NCI-H82 treated with DMSO at 0.1 percent for 48 hours (cell line): ENCODE results near the gene IL17B.
A peak's percentile ranks its signal among the peaks of the same experiment; 100 is the strongest.

Source experiments
- DNase-seq: peaks from one replicate; lab custom pipeline; 2025; ENCODE audit not compliant: unreplicated experiment; lab: John Stamatoyannopoulos, UW

Gene IL17B, protein sequence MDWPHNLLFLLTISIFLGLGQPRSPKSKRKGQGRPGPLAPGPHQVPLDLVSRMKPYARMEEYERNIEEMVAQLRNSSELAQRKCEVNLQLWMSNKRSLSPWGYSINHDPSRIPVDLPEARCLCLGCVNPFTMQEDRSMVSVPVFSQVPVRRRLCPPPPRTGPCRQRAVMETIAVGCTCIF

DNA sequence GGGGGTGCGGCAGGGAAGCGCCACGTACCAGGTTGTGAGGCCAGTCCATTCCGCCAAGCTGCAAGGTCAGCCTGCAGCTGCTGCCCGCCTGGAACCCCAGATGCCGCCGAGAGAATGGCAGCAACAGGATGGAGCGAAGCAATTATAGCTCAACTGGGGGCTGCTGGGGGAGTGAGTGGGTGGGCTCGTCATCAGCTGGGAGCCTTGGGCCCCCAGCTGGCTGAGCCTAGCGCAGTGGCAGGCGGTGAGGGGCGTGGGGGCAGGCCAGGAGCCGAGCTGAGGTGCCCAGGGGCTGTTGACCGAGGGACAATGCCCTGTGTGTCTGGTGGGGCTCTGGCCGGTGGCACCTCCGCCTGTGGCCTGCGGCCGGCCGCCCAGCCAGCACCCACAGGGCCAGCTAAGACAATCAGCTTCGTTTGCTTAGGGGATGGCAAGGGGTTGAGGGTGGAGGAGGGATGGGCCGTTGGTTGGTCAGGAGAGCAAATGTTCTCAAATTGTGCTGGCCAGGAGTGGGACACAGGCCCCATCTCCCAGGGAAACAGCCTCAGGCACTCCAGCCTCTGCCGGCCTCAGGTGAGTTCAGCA is at the start of gene IL17B:
IL17B (minus strand) TSS at position 116 of the 585 bp plus-strand sequence; CDS start at position 49, 67 bp downstream.
- DNase-seq = no peak

DNA sequence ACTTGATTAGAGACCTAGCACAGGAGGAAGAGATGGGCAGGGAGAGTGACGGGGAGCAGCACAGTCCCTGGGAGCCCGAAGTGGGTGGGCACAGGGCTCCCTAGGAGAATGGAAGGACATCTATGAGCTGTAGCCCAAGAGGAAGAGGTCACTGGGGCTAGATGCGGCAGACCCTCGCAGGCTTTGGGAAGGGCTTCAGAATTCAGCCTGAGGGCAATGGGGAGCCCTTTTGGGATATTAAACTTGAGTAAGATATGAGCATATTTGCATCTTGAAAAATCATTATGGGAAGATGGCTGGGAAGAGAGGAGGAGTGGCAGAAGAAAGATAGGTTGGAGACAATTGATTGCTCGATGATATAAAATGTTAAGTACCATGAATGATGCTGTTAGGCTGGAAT is 48.9 kb upstream of the IL17B start:
- DNase-seq = no peak

DNA sequence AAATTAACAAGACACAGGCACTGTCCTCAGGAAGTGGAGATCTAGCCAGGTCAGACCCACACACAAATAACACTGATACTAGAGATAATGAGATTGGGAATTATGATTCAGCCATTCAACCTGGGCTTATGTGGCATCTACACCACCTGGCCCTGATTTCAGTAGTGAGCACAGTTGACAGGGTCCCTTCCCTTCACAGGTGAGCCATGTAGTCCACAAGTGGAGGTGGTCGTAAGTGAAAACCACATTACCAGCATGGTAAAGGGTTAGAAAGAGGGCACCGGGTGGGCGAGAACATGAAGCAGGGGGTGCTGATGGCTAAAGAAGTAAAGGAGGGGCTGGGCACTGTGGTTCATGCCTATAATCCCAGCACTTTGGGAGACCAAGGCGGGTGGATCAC is 48.3 kb upstream of the IL17B start:
- peak; percentile 13 for DNase-seq

DNA sequence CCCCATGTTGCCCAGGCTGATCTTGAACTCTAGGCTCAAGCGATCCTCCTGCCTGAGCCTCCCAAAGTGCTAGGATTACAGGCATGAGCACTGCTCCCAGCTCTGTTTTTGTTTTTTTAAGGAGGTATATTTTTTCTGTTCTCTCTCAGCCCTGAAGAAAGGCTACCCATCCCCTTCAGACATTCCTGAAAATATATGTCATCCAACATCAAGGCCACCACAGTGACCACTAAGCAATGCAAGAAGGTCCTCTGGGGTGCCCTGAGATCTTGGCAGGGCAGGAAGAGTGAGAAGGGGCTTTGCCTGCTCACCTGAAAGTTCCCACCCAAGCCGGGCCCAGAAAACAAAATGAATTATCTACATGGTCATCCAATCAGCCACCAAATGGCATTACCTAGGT is 47.8 kb upstream of the IL17B start:
- DNase-seq = no peak

DNA sequence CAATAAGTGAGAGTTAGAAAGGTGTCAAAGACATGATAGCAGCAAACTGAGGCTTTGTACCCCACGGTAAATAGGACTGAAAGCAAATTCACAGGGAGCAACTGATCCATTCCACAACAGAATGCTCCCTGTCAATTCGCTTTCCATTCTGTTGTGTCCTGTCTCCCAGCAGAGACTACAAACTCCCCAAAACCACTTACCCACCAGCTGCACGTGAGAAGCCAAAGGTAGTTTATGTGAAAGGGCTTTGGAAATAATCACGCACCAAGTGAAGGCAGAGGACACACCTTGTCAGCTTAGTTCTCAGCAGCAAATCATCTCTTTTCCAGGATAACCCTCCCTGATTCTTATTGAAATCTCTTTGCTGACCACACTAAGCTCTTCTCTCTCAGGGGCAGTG is 46.6 kb upstream of the IL17B start:
- peak; percentile 28 for DNase-seq

DNA sequence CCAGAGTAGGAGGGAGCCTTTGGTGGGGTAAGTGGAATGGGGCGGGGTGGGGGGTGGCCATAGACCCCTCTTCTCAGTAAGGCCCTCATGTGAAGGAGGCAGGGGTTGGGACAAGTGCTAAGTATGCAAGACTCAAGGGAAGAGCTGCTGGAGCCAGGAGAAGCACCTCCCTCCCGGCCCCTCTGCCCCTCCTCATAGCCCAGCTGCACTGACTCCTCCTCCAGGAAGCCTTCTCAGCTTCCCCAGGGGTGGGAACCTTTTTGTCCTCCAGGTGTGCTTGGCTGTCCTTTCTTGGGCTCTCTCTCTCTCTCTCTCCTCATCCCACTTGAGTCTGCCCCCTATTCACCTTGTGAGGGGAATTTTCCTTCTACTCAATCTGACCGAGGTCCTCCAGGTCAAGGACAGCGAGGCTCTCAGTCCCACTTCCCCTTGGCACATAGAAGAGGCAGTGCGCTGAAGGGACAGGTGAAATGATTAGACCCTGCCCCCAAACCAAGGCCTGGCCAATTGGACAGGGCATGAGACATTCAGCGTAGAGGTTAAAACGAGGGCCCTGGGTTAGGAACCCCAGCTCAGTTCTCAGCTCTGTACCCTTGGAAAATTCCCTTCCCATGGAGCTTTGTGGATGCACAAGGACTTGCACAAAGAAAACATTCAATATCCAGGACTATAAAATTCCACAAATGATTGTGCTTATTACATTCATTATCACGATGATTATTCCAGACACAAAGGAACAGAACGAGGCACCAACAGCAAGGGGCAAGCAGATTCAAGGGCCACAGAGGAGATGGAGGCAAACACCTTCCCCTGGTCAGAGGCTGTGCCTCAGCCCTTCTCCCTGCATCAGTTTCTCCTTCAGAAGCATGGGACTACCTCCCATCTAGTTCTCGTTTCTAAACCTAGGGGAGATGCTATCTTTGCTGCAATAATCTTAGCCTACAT is 45.6 kb upstream of the IL17B start:
- peak; percentile 13 for DNase-seq

DNA sequence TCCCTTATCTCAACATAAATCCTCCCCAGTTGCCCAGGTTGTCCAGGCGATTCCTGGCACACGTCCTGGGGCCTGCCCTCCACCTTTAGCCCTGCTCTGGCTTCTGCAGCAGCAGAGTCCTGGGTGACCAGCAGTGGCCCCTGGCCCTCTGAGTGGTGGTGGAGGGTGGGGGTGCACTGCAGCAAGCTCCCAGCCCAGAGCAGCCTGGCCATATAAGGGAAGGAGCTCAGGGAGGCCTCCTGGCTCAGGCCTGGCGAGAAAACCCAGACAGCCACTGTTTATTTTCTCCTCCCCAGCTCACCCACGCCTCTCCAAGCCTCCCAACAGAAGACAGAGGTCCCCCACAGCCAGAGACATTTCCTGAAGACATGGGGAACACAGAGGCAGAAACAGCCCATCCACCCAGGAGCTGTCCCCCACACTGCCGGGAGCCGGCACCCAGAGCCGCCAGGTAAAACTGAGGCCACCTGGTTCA is 44.7 kb upstream of the IL17B start:
- DNase-seq = no peak

DNA sequence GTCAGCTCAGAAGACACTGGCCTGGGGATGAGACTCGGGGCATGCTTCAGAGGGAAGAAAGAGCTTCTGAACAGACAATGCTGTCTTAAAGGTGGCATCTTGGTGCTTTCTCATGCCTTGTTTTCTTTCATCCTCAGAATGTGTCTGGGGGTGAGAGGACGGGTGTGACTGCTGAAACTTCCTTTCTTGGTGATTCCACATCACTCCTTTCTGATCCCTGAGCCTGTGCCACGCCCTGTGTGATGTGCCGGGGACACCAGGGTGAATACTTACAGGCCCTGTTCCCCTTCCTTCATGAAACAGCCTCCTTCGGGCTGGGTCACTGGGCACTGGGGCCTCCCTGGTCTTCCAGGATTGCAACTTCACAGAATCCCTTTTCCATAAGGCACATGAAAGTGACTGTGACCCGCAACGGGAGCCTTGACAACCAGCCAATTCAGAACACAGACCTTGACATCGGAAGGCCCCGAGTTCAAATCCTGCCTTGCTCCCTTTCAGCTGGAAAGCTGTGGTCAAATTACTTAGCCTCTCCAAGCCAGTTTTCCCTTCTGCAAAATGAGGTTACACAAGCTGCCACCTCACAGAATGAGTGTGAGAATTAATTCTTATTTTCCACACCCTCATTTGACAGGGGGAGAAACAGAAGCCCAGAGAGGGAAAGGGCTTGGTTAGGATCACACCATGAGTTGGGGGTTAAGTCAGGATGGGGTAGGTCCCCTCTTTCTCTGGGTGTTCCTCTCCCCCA is 44.1 kb upstream of the IL17B start:
- no peak for DNase-seq

DNA sequence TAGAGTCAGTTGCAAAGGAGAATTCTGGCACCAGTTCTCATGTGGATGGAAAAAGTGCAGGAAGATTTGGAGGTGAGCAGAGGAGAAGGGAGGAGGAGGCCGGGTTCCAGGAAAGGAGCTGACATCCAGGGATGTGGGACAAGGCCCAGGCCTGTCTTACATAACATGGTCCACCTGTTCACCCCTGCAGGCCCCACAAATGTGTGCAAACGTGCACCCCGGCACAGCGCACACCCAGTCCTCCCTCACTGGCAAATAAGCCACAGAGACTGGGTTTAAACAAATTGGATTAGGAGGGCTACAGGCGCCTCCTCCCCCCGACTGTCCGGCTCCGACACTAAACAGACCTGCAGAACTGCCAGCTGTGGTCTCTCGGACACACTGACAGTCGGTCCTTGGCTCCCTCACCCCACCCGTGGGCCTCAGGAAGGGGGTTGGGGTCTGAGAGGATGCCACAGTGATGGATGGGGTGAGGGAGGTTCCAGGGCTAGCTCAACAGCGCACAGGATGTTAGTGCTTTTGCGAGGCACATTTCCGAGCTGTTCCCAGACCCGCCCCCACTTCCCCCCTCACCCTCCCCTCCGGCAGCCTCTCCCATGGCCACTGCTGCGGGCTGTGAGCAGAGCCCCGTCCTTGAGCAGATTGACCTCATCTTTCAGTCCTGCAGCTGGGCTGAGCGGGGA is 43.4 kb upstream of the IL17B start:
- peak; percentile 97 for DNase-seq

DNA sequence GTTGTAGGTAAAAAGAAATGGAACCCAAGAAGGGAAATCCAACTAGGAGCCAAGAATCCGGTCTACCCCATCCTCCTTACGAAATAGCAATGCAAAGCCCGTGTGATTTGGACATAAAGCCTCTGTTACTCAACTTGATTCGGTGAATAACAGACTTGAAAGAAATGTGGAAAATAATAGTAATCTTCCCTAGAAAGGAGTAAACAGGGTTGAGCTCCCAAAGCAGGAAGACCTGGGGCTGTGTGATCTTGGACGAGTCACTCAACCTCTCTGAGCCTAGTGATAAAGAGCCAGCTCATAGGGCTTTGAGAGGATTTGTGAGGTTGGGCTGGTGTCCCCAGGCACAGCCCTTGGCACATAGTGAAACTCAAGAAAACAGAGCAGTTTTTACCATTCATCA is 42.7 kb upstream of the IL17B start:
- no peak for DNase-seq

DNA sequence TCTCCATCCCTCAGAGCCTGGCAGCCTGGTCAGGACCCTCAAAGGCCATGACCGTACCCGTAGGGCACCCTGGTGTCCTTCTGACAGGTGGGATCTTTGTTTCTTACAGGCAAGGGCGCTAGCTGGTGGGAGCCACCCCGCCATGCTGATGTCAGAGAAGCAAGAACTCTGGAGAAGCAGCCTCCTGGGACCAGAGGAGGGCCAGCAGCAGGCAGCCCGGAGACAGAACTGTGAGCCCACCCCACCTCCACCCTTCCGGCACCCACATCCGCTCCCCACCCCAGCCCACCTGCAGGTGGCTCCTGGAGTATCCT is 42.2 kb upstream of the IL17B start:
- DNase-seq = no peak

DNA sequence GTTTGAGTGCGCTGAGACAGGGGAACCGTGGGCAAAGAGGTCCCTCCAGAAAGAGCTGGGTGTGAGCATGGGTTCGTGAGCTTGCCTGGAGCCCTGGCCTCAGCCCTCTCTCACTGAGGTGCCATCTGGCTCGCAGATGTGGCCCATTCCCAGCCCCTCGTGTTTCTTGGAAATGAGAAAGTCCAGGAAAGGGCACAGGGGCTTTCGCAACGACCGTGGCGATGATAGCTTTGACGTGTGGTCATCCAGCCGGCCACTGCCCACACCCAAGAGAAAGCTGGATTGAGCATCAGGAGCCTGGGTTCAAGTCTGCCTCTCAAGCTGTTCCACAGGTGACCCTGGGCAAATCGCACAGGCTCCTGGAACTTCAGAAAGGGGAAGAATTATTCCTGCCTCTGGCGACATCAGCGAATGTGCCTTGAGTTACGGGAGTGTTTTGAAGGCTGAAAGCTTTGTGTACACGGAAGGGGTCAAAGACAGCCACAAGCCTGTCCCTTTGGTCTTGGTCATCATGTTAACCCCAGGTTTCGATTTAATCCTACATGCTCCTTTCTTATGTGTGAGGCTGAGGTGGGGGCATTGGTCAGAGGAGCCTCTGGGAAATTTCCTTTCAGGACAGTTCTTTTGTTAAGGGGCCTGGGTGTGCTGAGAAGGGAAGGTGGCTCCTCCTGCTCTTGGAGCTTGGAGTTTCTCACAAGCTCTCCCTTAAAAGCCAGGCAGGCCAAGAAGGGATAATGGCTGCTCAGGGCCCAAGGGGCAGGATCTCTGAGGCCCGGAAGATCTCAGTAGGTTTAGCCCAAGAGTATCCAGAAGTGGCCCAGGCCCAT is 41.7 kb upstream of the IL17B start:
- DNase-seq = no peak

DNA sequence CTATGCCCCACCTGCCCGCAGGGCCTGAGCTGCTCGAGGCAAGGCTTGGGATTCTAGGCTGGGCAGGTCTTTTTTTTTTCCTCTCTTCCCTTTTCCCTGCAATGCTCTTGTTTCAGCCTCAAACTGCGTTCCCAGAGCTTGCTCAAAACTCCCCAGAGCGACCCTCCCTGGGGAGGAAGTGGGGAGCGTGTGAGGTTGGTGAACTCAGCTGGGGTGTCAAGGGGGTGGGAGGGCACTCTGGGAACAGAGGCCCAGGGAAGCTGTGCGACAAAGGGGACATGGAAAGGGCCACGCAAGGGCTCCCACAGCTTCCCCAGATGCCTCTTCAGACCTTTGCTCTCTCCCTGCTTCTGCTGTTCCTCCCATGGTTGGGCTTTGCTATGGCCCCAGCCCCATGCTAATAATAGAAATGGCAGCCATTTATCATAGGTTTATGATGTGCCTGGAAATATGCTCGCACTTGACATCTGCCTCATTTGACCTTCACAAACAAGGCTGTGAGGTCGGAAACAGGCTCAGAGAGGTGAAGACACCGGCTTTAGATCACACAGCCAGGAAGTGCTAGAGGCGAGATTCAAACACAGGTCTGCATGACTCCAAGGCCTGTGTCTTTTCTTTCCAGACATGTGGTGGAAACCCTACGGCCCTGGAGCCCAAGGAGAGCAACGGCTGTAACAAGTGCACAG is 40.9 kb upstream of the IL17B start:
- DNase-seq = no peak

DNA sequence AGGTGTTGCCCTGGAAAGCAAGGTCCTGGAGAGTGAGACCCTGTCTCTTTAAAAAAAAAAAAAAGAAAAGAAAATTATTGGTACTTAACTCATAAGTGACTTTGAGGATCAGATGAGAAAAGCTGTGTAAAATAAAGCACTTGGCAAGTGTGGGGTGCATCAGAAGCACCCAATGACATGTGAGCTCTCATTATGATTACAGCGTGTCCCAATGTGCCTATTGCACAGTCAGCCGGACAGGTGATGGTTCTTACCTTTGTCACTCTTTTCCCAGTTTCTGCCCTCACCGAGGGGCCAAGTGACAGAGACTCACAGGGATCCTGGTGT is 40.4 kb upstream of the IL17B start:
- no peak for DNase-seq

DNA sequence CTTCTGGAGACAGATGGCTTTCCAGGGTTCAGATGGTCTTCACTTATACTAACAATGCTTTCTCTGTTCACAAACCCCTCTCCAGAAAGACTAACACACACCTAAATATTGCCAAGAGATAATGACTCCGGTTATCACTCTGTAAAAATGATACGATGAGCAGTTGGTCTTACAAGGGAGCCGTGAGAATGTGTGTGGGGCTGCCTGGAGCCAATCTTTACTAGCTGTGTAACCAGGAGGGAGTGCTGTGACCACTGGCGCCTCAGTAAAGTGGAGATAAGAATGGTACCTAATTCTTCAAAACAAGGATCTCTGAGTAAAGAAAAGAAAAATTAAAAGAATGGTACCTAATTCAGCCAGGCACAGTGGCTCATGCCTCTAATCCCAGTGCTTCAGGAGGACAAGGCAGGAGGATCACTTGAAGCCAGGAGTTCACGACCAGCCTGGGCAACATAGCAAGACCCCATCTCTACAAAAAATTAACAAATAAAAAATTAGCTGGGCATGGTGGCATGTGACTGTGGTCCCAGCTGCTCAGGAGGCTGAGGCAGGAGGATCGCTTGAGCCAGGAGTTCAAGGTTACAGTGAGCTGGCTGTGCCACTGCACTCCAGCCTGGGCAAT is 39.9 kb upstream of the IL17B start:
- no peak for DNase-seq

DNA sequence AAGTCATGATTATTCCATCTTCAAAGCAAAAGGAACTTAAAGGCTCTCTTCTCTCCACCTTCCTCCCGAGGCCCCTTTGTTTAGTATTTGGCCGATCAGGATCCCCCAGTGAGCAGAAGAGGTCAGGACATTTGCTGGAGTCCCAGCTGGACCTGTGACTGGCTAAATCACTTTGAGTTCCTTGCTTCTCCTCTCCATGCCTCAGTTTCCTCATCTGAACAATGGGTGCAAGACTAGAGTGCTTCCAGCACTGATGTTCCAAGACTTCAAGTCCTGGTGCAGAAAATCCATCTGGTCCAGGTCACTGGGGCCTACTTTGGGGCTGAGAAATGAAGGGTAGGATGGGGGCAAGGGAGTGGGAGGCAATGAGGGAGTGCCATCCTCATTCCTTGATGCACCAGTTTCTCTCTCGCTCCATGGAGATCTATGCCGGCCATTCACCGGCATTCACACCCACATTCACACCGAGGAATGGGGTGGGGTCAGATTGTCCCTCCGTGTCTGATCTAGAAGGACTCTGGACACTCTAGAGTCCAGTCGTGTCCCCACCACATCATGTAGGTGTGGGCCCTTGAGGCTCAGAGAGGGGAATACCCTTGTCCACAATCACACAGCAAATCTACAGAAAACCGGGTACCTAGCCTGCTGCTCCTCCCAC is 38.7 kb upstream of the IL17B start:
- DNase-seq = no peak

DNA sequence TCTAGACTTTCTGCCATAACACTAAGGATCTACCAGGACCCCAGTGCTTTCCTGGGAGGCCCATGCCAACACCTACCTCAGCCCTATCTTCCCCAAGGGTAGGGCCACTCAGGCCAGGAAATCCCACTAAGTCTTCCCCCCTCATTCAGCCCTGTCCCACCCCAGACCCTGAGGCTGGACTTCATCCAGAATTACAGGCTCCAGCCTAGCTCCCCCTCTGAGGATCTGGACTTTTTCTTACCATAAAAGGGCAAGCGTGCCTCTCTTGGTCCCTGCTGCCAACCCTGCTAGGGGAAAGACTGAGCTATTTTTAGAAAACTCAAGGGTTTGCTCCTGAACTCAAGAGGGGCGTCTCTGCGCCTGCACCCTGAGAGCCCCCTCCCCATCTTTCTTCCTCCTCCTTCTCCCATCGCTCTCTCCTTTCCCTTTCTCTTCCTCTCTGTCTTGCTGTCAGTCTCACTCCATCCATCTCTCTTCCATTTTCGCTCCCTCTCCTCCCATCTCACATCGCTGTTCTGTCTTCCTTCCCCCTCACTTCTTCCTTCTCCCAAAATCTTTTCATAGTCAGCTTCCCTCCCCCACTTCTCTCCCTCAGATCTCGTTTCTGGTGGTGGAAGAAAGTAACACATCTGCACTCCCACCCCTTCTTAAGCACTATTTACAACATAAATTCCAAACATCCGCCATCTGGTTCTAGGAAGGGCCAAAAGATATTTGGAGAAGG is 38.1 kb upstream of the IL17B start:
- no peak for DNase-seq
